Measurements from ENCODE around the gene TNF.
"Not testable (repeated sequence)": the region's sequence is repeated elsewhere in the genome, so short reads cannot be mapped to it uniquely, and the experiment has no call there.

DNA sequence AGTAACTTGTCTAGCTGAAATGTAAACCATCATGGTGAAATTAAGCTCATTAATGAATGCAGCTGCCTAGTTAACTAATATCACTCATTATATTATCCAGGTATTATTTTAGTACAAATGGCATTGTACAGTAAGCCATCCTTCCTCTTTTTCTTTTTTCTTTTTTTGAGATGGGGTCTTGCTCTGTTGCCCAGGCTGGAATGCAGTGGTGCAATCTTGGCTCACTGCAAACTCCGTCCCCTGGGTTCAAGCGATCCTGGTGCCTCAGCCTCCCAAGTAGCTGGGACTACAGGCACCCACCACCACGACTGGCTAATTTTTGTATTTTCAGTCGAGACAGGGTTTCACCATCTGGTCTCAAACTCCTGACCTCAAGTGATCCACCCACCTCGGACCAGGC lies 15.3 kb downstream of the TNF start:
- TF ChIP-seq POLR2A (IDR thresholded peaks at IDR 0.05; ENCODE audit: low read depth, low read length); POLR2AphosphoS5 (IDR thresholded peaks at IDR 0.05; ENCODE audit: low read depth, low read length); TAF1 (IDR thresholded peaks at IDR 0.05; ENCODE audit: borderline replicate concordance, low read depth, low read length): not testable (repeated sequence)

All from GM12892 (cell line).